ENCODE results near the gene C20orf173.

GRCh38 chr20:35561671-35562070 lies 32.2 kb upstream of the C20orf173 start:
- no peak for TF ChIP-seq CTCF (CRISPR knock-in tag; IDR thresholded peaks at IDR 0.05)
- TF ChIP-seq MAFG (CRISPR knock-in tag; IDR thresholded peaks at IDR 0.05), result no peak
- no peak for TF ChIP-seq EZH2 (conservative IDR thresholded peaks at IDR 0.05; ENCODE audit: low read depth, low read length)
- no peak for TF ChIP-seq FOXJ3 (CRISPR knock-in tag; IDR thresholded peaks at IDR 0.05; ENCODE audit: borderline replicate concordance)
- TF ChIP-seq RFX1 (IDR thresholded peaks at IDR 0.05), result no peak
